Pons (tissue), 1 donor: ENCODE results near the gene KIAA0753.
A peak's percentile ranks its signal among the peaks of the same experiment; 100 is the strongest.
"Not testable (repeated sequence)": the region's sequence is repeated elsewhere in the genome, so short reads cannot be mapped to it uniquely, and the experiment has no call there.

Experiments
- DNase-seq: peaks from one replicate; pipeline ENCODE4 v3.0.0-alpha.2; 2016; ENCODE audit warnings: low spot score

KIAA0753 gene

GRCh38 chr17:6668727-6669425, 28.4 kb upstream of the KIAA0753 start:
- no peak for DNase-seq

GRCh38 chr17:6668219-6668618, 27.7 kb upstream of the KIAA0753 start:
- no peak for DNase-seq

GRCh38 chr17:6667516-6667915, 27.0 kb upstream of the KIAA0753 start:
- no peak for DNase-seq

DNA sequence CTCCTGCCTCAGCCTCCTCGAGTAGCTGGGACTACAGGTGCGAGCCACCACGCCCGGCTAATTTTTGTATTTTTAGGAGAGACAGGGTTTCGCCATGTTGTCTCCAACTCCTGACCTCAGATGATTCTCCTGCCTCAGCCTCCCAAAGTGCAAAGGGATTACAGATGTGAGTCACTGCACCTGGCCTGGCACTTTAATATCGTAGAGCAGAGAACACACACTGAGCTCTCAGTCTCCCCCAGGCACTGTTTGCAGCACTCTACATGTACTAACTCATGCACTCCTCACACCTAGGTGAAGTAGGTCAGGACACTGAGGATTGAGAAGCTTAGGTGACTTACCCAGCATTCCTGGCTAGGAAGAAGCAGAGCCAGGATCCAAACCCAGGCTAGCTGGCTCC, 26.0 kb upstream of the KIAA0753 start:
- DNase-seq: no peak

GRCh38 chr17:6666077-6666521, 25.6 kb upstream of the KIAA0753 start:
- DNase-seq: peak; percentile 81

DNA sequence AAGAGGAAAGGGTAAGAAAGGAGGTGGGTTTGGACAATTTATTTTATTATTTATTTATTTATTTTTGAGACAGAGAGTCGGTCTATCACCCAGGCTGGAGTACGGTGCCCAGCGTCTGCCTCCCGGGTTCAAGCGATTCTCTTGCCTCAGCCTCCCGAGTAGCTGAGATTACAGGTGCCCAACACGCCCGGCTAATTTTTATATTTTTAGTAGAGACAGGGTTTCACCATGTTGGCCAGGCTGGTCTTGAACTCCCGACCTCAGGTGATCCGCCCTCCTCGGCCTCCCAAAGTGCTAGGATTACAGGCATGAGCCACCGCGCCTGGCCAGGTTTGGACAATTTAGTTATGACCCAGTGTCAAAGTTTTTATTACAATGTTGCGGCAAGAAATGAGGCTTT, 22.7 kb upstream of the KIAA0753 start:
- DNase-seq: not testable (repeated sequence)

DNA sequence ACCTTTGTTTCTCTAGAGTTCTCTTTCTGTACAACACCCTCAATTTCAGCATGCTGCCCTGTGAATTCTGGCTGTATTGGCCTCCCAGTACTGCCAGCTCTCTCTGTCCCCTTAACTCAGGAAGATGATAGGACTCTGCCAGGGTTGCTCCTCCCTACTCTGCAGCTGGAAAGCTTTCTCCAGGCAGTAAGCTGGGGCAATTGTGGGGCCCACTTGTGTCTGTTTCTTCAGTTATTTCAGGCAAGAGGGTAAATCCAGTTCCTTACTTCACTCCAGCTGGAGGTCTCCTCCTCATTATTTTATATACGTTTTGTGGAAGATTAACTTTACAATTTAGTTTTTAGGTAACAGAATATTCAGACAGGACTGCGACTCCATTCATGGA, 20.9 kb upstream of the KIAA0753 start:
- no peak for DNase-seq

GRCh38 chr17:6660805-6661463, 20.4 kb upstream of the KIAA0753 start:
- peak; percentile 64 for DNase-seq

DNA sequence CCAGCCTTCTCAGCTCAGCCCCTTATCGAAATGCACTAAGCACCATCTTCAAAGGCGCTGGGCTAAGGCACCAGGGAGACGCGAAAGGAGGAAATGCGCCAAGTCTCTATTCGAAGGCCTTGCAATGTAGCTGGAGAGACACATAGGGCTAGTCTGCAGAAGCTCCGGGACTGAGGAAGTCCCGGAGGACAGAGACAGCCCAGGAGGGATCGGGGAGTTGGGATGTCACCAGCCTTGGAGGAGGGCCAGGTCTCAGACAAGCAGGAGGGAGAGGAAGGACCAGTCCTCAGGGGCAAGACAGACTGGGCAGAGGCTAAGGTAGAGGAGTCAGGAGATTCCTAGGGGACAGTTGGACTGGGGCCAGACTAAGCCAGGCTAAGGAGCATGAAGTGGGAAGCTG, 19.6 kb upstream of the KIAA0753 start:
- DNase-seq: no peak

DNA sequence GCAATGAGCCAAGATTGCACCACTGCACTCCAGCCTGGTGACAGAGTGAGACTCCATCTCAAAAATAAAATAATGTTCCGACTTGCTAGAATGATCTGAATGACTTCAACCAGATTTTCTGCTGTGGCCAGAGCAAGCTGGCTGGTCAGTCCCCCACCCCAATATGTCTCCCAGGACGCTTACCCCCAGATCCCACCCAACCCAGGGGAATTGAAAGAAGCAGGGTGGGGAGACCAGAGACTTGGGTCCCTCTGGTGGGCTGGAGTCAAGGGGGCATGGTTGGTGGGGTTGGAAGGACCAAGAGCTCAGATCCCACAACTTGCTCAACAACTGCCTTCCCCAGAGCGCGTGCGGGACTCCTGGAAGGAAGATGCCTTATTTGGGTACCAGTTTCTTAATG, 17.9 kb upstream of the KIAA0753 start:
- DNase-seq: not testable (repeated sequence)

DNA sequence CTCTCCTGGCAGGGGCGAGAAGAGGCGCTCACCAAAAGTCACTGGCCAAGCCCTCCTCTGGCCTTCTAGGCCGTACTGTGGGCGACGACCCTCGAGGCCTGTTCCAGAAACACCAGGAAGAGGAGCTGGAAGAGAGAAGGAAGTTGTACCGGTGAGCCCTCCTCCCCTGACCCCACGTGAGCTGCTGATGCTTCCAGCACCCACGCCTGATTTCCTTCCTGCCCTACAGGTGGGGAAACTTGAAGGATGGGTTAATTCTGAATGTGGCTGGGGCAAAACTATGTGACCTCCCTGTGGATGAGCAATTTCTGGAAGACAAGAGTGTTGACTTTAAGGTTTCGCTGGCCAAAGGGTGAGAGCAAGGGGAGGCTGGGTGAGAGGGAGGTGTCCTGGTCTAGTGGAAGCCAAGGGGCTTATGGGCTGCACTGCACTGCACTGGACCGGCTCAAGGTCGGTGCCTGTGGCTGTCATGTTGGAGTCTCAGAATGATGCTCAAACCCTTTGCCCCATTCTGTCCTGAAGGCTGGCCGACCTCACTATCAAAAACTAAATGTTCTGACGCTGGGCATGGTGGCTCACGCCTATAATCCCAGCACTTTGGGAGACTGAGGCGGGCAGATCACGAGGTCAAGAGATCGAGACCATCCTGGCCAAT, 17.2 kb upstream of the KIAA0753 start:
- no peak for DNase-seq

DNA sequence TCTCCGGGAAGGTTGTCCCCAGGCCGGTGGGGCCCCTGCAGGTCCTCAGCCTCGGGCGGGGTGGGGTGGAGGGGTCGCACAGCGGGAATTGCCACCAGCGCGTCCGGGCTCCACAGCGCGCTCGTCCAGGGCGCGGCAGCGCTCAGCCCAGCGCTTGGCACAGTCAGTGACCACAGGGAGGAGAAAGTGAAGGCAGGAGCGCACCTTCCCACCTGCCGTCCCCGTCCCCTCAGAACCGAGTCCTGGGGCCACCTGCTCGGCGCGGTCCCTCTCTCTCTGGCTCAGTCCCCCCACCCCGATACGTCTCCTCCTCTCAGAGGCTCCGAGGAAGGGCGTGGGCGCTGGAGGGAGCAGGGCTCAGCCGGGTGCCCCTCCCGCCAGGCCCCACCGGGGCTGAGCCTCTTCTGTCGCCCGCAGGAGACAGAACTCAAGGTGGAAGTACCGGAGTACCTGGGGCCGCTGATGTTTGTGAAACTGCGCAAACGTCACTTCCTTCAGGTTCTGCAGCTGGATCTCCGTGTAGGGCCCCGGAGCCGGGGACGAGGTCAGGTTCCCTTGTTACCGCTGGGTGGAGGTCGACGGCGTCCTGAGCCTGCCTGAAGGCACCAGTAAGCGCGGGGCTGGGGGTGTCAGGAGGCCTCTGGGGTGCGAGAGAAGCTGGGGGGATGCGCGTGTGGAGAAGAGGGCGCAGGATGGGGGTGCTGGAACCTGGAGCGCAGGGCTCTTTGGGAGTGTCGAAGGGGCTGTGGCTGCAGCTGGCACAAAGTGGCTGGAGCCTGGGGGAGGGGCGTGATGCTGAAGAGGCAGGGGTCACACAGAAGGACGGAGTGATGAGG, 16.5 kb upstream of the KIAA0753 start:
- DNase-seq: not testable (repeated sequence)

- DNase-seq: not testable (repeated sequence)
Measured at GRCh38 chr17:6655732-6656361, 15.3 kb upstream of the KIAA0753 start.

DNA sequence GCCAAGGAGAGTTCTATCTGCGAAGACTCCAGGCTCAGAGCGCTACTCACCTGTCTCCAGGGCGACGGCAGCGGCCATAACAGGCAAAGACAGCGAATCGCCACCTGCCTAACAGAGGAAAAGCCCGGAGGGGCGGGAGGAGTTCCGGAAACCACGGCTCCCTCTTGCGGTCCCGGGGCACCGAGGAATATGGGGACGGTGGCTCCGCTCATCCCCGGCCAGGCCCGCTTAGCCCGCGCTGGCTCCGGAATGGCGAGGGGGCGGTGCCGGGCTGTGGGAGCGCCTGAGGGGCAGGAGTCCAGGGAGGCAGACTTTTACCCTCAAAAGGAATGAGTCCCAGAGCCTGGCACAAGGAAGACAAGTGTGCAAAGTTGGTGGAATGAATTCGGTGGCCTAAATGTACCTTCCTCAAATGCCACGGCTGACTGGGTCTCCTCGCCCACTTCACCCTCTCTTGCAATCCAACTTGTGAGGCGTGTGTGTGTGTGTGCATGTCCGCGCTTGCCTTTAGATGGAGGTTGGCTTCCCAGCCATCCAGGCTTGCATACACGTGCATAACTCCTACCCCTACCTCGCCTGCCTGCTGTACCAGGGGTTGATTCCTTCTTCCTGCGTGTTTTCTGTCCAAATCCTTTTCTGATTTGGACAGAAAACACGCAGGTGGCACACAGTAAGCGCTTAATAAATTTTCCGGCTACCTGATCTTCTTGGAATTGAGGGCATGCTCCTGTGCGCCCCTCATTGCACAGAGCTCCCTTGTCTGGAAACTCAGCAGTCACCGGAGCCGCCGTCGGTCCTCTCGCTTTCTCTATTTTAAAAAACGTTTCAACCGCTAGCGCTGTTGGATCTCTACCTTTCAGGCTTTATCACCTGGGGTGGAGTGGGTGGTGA, 14.6 kb upstream of the KIAA0753 start:
- DNase-seq: no peak

DNA sequence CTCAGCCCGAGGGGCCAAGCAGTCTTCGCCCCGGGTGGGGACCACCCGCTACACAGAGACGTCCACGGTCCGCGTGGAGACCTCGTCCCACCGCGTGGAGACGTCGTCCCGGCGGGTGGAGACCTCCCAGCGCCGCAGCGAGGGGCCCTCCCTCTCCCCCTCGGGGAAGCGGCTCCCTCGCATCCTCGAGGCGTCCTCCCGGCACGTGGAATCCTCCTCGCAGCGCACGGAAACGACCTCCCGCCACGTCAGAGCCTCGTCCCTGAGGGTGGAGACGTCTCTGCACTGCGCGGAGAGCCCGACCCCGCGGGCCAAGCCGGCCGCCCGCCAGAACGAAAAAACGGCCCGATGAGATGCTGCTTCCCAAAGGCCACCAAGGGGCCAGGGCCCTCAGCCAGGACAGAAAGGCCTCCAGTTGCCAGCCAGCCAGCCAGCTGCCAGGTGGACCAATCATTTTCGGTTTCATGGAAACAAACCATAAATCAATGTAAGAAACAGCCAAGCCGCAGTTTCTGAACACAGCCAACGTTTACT, 11.5 kb upstream of the KIAA0753 start:
- DNase-seq: no peak

DNA sequence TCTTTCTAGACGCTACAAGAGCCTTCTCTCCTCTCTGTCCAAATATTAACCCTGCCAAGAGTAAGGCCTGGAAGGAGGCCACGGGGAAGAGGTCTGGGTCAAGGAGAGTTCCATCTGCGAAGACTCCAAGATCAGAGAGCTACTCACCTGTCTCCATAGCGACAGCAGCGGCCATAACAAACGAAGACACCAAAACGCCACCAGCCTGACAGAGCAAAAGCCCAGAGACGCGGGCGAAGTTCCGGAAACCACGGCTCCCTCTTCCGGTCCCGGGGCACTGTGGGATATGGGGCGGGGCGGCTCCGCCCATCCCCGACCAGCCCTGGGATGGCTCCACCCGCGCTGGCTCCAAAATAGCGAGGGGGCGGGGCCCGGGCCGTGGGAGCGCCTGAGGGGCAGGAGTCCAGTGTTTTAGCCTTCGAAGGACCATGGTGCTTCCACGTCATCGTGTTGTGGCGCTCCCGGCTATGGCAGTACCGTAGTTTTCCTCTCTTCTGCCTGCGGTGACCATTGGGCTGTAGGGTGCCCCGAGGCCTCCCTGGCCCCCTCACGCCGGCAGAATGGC, 10.9 kb upstream of the KIAA0753 start, which contains the start of the genes C17orf100 and MED31:
Gene C17orf100 (plus strand): TSS at position 409 of the 565 bp plus-strand sequence. CDS start 152 bp downstream, at position 561.
Gene MED31 (minus strand): TSS at position 252 of the 565 bp plus-strand sequence. CDS start 77 bp downstream, at position 175.
- peak; percentile 85 for DNase-seq

GRCh38 chr17:6648181-6648580, 7.7 kb upstream of the KIAA0753 start:
- no peak for DNase-seq

GRCh38 chr17:6643451-6644125, 3.1 kb upstream of the KIAA0753 start:
- DNase-seq: no peak

DNA sequence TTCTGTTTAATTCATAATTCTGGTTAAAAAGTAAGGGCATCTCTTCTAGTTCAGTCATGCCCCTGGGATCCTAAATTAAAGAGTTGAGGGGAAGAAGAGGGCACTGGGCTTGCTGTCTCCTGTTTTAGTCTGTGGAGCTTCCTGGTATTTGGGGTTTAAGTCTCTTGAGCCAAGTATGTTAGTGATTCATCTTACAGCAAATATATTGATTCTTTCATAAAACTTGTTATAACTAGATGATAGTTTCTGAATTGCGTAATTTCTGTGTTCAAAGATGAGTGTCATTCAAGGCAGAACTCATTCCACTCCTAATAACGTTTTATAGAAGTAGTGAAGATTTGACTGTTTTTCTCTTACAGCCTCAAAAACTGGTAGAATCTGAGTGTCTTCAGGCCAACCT, 2.1 kb upstream of the KIAA0753 start:
- DNase-seq: no peak
